Measurements from ENCODE around the gene TMEM138. TPM values are rescaled to one million over a fixed set of nuclear protein-coding genes. Genes with fewer than 3 reads are reported as not detected.

Gene TMEM138
- 10 to 100 TPM; 33.9 to 40.5 TPM for total RNA-seq
- long read RNA-seq, transcript TMEM138-201 (5 exons, 1,848 nt): major isoform, 16 of 29 reads
- long read RNA-seq, partial matches to known transcripts: 2 of 29 reads
- long read RNA-seq, other reads (novel, unspliced or antisense): 9 of 29 reads

DNA sequence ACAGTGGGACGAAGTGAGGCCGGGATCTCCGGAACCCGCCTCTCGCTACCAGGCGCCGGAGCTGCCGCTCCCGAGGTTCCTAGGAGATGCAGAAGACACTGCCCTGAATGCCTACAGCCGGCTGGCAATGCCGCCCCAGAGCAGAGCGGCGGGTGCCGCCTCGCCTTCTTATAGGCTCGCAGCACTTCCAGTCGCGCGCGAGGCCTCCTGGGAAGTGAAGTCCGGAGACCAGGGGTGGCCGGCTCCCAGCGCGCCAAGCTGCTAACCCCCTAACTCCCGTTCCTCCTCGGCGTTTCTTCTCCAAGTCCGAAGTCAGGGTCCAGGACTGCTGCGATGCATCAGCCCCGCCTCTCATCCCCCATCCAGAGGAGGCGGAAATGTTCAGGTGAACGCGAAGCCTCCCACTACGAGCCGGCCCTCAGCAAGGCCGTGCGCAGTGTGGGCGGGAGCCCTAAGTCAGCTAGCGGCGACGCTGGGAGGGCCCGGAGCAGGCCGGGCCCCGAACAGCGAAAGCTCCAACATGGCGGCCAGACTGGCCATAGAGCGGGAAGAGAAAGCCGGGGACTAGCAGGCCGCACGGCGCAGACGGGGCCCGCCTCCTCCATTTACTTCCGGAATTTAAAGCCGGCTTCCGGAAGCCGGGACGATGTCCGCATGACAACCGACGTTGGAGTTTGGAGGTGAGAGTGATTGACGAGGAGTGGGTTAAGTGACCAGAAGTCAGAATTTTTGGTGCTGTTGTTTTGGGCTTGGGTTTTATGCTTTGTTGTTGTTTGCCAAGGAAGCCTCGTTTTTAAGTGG is at the start of gene TMEM138, which contains the start of gene CYB561A3:
TSS of gene TMEM138 (plus strand) at position 634 of the 801 bp plus-strand sequence. CDS start 2,017 bp downstream, outside the sequence.
TSS of gene CYB561A3 (minus strand) at position 142 of the 801 bp plus-strand sequence. CDS start 5,169 bp downstream, outside the sequence.
- intact Hi-C loops (cut with DNase I, micrococcal nuclease): no loop called here
- ATAC-seq: peak; percentile 81

DNA sequence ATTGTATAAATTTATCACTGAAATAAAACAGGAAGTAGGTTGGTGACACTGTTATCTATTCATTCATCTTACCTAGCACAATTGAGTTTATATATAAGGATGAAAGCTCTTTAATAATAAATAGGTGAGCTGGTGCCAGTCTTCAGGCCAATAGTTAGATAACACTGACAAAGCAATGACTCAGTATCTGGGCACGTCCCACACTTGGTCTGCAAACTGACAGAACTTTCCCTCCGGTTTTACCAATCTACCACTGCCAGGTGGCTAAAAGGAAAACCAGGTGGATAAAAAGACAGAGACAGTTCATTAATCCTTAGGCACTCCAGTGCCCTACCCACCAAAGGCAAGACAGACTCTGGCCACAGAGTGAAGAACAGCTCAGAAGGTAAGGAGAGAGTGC is 46.9 kb upstream of the TMEM138 start:
- ATAC-seq (no peak), DNase-seq (no peak)
- intact Hi-C loops (cut with DNase I, micrococcal nuclease): no loop called here

More for the DNA sequence above, at the start of gene TMEM138, which contains the start of gene CYB561A3:
- peak; percentile 93 to 95 for DNase-seq

DNA sequence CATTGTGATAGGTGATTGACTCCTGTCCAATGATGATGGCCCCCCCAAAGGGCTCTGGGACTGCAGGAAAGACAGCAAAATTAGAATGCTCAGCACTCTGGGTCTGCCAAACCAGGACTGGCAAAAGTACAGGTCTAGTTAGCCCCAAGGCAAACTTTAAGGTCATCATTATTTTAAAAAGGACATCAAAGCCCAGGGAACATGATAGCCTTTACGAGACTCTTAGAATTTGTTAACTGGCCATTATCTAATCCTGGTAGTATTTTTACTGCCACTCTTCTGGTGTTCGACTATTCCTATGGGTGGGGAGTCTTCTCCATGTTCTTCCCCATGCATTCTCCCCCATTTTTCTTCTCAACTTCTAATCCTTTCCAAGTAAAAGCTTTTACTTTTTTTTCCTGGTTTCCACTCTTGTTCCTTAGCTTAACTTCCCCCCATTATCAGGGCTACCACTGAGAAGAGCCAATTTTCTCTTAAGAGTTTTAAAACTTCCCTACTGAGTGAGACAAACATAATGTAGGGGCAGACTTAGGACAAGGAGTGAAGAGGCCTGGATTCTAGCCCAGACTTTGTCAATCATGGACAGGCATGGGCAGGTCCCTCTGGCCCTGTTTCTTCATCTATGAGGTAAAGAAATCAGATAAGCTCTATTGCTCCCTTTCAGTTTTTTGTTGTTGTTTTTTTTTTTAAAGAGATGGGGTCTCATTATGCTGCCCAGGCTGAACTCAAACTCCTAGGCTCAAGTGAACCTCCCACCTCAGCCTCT is 36.3 kb upstream of the TMEM138 start:
- intact Hi-C loops (cut with DNase I, micrococcal nuclease): no loop called here
- no peak for ATAC-seq
- DNase-seq: no peak

DNA sequence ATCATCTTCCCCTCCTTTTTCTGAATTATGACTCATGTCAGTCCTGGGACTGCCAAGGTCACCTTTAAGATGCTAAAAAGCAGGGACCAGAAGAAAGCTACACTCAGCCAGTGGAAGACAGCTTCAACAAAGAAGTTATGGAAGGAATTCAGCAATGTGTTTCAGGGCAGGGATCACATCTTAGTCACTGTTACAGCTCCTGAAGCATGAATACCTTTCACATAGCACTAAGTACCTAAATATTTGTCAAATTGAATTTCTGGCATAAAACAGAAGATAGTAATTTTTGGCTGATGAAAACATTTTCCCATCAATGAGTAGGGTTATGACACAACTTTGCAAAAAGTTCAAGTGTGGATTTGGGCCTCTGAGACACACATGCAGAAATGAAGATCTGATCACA is 34.5 kb upstream of the TMEM138 start:
- intact Hi-C loops (cut with DNase I, micrococcal nuclease): no loop called here
- DNase-seq: no peak
- ATAC-seq: no peak

DNA sequence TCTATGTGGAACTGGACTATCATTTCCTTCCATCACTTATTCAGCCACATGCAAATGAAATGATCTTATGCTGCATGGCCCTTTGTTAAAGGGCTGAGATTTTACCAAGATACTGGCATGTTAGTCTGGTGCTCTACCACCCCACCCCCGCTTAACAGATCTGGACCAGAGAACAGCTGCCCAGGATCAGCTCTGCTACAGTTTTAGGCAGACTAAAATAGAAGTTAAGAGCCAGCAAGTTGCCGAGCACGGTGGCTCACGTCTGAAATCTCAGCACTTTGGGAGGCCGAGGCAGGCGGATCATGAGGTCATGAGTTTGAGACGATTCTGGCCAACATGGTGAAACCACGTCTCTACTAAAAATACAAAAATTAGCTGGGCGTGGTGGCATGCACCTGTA is 33.8 kb upstream of the TMEM138 start:
- no peak for DNase-seq
- ATAC-seq: no peak
- intact Hi-C loops (cut with DNase I, micrococcal nuclease): no loop called here

DNA sequence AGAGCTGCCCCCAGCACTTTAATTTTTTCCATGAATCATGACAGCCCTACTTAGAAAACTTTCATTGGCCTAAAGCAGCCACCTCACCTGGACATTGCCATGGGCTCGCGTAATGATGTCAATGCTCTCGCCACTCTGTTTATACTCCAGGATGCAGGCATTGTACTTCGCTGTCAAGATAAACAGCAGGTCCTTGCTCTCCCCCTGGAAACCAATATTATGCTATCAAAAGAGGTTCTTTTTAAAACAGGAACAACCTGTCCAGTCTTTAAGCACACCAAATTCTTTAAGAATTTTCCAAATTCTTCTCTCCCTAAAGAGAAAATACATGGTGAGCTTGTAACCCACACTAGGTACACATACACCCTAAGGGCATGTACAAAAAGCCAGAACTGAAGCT is 32.3 kb upstream of the TMEM138 start:
- ATAC-seq (no peak), DNase-seq (no peak)
- intact Hi-C loops (cut with DNase I, micrococcal nuclease): loop anchor here in 1 of 2 donors (10.0 kb wide), 1 partner anchor 55 kb away; no protein-coding TSS in a partner anchor

DNA sequence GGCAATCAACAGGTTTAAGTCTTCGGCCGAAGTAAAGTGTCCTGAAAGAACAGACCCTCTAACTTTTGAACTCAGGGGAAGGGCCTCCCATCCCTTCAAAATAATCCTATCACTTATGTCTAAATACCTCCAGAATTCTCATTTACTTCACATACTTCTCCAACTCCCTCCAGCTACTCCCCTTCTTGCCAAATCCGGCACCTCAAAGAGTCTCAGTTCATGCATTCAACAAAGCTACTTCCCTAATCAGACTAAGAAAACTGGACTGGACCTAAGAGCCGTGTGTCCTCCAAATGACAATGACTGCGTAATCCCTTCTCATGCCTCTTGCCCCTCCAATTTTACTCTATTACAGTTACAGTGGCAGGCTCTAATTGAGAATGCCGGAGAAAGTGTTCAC is 30.5 kb upstream of the TMEM138 start:
- ATAC-seq (no peak), DNase-seq (no peak)
- intact Hi-C loops (cut with DNase I, micrococcal nuclease): loop anchor here in 1 of 2 donors (10.0 kb wide), 1 partner anchor 53 kb away; no protein-coding TSS in a partner anchor

DNA sequence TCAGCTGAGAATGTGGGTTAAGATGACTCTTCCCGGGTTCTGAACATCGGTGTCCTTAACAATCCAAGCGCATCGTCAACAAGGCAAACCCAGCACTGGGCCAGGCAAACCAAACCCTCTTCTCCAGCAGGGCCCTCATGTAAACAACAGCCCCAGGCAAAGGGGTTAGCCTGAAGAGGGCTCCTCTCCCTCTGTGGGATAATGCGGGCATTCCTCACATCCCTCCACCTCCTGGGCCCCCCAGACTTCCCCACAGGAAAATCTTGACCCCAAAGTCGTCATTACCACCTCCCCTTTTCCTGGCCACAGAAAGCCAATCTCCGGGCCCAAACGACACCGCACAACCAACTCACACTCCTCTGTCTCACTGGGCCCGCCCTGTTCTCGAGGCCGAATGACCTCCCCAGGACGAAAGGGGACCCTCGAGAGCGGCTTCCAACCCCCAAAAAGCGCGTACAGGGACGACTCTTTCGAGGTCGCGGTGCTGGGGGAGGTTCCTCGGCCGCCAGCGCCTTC is 29.8 kb upstream of the TMEM138 start:
- intact Hi-C loops (cut with DNase I, micrococcal nuclease): loop anchor here in 1 of 2 donors (10.0 kb wide), 1 partner anchor 52 kb away; no protein-coding TSS in a partner anchor
- DNase-seq (no peak), ATAC-seq (peak; percentile 21)

DNA sequence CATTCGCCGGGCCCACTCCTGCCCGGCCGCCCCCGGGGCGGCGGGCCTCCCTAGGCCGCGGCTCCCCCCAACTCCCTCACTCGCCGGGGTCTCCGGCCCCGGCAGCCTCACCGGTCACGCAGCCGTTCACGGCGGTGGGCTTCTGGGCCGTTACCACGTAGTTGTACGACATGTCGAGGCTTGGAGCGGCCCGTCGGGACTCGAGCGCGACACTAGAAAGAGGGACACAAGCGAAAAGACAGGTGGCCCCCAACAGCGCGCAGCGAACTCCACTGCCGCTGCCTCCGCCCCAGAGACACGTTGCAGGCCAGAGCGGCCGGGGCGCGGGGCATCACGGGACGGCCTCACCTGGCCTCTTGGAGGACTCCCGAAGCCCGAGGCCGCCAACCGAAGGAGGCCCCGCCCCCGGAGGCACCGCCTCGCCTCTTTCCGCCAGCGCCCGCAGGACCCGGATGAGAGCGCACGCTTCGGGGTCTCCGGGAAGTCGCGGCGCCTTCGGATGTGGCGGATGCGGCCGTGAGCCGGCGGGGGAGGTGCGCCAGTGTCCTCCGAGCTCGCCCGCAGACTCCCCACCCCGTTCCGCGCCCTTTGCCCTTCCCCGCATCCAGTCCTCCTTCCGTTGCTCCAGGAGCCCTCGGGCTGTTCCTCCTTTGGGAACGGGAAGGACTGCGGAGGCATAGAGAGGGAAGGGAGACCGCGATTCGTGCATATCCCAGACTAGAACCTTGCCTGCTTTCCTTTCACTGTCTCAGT is 29.2 kb upstream of the TMEM138 start, which contains the start of the genes DDB1 and TKFC:
TSS of gene DDB1 (minus strand) at position 309 of the 753 bp plus-strand sequence. CDS start at position 172, 137 bp downstream.
TSS of gene TKFC (plus strand) at position 432 of the 753 bp plus-strand sequence. CDS start 1,501 bp downstream, outside the sequence.
- ATAC-seq: peak; percentile 92
- intact Hi-C loops (cut with DNase I, micrococcal nuclease): loop anchor here in 1 of 2 donors (10.0 kb wide), 1 partner anchor 52 kb away; no protein-coding TSS in a partner anchor
- peak; percentile 96 to 97 for DNase-seq

DNA sequence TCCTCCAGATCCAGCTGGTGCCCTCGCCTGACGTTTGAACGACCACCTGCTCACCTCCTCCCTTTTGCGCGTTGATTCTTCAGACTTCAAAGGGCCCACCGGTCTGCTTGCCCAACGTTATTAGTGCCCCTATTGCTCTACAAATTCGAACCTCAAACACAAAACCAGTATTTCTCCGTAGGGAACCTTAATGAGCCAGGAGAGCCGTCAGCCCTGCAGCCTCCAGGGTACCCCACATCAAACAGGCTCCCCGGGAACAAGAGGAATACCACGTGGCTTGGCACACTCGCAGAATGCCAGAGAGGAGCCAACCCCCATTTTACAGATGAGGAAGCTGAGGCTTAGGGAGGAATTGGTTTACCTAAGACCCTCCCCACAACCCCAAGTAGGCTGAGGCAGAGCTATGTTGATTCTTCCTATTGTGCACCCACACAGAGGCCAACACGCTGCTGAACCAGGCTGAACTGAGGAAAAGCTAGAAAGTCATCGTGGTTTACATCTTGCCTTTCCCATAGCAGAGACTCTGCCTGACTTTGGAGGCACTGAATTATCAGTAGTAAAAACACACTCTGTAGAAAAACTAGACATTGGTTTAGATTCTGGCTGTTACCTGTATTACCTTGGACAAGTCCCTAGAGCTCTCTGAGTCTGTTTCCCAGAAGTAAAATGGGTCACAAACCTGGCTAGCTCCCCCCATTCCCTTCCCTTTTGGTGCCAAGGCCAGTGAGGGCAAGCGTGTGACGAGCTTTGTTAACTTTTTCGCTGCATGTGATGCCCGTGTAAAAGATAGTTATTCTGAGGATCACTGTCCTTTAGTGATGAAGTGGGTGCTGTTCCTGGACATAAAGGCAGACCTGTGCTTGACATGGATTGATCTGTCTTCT is 28.4 kb upstream of the TMEM138 start:
- intact Hi-C loops (cut with DNase I, micrococcal nuclease): loop anchor here in 1 of 2 donors (10.0 kb wide), 1 partner anchor 51 kb away; no protein-coding TSS in a partner anchor
- DNase-seq: no peak
- no peak for ATAC-seq

DNA sequence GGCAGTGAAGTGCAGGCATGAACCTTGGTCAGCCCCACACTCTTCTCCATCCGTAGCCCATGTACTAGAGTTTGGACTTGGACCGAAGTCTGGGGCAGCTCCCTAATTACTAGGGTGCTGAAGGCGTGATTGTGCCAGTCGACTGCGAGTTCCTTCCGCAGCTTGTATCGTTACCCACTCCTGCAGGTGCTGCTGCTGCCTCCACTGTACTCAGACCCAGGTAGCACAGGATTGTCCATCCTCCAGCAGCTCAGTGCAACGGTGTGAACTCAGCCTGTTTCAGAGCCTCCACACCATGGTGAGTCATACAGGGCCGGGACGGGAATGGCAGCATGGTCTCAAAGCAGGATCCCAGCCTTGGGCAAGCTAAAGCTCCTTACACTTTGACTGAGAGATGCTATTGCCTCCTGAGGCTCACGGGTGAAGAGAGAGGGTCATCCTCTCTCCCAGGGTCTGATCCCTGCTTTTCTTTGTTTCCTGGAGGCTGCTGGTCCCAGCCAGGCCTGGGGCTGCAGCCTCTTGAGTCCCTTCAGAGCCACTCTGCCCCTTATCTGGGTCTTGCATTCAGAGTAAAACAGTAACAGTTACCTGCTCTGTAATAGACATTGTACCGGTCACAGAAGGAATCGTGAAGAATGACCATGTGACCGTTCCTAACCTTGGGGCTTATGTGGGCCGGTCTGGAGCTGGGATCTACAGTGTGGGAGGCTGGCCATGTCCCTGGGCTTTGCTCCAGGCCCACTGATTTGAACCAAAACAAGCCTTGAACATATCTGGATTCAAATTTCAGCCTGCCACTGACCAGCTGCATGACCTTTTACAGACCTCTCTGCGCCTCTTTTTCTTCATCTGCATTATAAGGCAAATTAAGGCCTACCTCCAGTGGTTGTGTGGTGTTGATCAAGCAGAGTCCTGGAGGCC is 27.5 kb upstream of the TMEM138 start:
- ATAC-seq (no peak), DNase-seq (no peak)
- intact Hi-C loops (cut with DNase I, micrococcal nuclease): loop anchor here (5.0 to 10.0 kb wide), 2 partner anchors 50 to 53 kb away; no protein-coding TSS in a partner anchor

DNA sequence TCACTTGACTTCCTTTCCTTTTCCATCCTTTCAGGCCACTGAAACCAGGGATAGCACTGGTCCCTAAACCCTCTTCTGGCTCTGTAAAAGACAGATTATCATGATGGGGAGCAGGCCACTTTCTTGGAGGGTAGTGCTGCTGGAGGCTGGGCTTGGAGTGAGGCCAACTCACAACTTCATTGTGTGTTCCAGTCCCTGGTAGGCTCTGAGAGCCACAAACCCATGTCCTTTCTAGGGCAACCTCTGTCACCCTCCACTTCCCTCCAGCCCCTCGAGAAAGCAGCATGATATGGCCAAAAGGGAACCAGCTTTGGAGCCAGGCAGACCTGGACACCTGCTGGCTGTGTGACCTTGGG is 26.8 kb upstream of the TMEM138 start:
- intact Hi-C loops (cut with DNase I, micrococcal nuclease): loop anchor here (5.0 to 10.0 kb wide), 2 partner anchors 49 to 52 kb away; no protein-coding TSS in a partner anchor
- DNase-seq (no peak), ATAC-seq (no peak)

DNA sequence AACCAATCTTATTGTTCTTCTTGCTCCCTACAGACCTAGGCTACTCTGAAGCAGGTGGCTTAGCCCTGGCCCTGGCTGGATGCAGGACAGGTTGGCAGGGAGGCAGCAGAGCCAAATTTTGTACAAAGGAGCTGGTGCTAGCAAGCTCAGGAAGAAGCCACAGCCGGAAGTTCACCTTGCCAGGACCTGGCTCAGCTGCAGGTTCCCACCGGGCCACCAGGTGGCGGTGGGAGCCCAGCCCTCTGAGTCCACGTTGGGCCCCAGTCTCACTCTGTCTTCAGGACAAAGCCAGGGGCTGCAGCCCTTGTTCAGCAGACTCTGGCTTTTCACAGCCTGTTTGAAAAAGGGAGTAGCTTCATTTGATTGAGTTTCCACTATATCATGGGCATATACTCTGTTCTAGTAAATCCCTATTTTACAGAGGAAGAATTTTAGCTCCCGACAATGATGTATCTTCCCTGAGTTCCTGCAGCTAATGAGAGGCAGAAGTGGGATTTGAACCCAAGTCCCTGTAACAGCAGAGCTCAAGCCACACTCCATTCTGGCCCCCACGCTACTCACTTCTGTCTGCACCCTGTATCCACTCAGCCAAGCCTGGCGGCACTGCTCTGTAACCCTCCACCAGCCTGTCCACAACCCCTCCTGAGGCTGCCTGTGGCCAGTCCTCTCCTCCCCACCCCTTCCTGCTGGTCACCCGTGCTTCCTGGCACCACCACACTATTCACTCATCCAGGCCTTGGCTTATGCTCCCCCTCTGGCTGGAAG is 25.8 kb upstream of the TMEM138 start:
- ATAC-seq (peak; percentile 64), DNase-seq (peak; percentile 67 to 84)
- intact Hi-C loops (cut with DNase I, micrococcal nuclease): loop anchor here (5.0 to 10.0 kb wide), 2 partner anchors 48 to 51 kb away; no protein-coding TSS in a partner anchor

DNA sequence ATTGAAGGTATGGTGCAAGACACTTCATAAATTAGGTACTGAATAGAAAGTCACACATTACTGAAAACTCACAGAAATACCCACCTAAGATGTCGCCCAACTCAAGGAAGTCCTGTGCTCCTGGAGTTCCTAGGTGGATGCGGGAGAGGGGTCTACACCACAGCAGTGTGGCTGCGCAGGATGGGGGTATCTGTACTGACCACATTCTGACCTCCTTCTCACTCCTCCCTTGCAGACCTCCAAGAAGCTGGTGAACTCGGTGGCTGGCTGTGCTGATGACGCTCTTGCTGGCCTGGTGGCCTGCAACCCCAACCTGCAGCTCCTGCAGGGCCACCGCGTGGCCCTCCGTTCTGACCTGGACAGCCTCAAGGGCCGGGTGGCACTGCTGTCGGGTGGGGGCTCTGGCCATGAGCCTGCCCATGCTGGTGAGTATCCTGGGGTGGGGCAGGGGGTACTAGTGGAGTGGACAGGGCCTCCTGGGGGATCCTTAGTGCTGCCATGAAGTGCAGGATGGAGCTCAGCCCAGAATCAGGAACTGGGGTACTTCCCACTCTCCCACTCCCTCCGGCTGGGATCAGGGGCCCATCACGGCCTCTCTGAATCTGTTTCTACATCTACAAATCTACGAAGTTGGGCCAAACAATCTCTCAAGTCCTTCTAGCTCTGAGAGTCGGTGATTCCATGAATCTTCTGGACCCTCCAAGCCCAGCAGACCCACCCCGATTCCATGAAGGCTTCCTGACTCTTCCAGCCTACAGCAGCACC is 24.3 kb upstream of the TMEM138 start:
- no peak for DNase-seq
- no peak for ATAC-seq
- intact Hi-C loops (cut with DNase I, micrococcal nuclease): loop anchor here (5.0 to 10.0 kb wide), 2 partner anchors 47 to 49 kb away; no protein-coding TSS in a partner anchor
